ENCODE data around the gene UNC13C.

The UNC13C gene

GRCh38 chr15:54504695-54505094 lies 526.5 kb downstream of the UNC13C start:
- no peak for DNase-seq

- no peak for DNase-seq
Measured at GRCh38 chr15:54506977-54507524, 528.8 kb downstream of the UNC13C start.

- no peak for DNase-seq
Measured at GRCh38 chr15:54514601-54515000, 536.4 kb downstream of the UNC13C start.

GRCh38 chr15:54515664-54516582 lies 537.7 kb downstream of the UNC13C start:
- DNase-seq: no peak

GRCh38 chr15:54517366-54517765 lies 539.1 kb downstream of the UNC13C start:
- no peak for DNase-seq

GRCh38 chr15:54518156-54518882 lies 540.1 kb downstream of the UNC13C start:
- DNase-seq: no peak

GRCh38 chr15:54519577-54519976 lies 541.3 kb downstream of the UNC13C start:
- DNase-seq: peak in 1 of 2 donors; percentile 13

- no peak for DNase-seq
Measured at GRCh38 chr15:54520616-54521015, 542.4 kb downstream of the UNC13C start.

- DNase-seq: no peak
Measured at GRCh38 chr15:54521206-54521605, 543.0 kb downstream of the UNC13C start.

GRCh38 chr15:54528021-54528420 lies 549.8 kb downstream of the UNC13C start:
- DNase-seq: no peak

GRCh38 chr15:54540721-54541120 lies 562.5 kb downstream of the UNC13C start:
- DNase-seq: no peak

GRCh38 chr15:54547491-54547890 lies 569.2 kb downstream of the UNC13C start:
- no peak for DNase-seq

- no peak for DNase-seq
Measured at GRCh38 chr15:54550954-54551353, 572.7 kb downstream of the UNC13C start.

GRCh38 chr15:54556231-54556630 lies 578.0 kb downstream of the UNC13C start:
- no peak for DNase-seq

- no peak for DNase-seq
Measured at GRCh38 chr15:54559405-54560069, 581.3 kb downstream of the UNC13C start.

- no peak for DNase-seq
Measured at GRCh38 chr15:54560417-54560816, 582.2 kb downstream of the UNC13C start.

GRCh38 chr15:54564166-54564565 lies 585.9 kb downstream of the UNC13C start:
- DNase-seq: no peak

- DNase-seq: no peak
Measured at GRCh38 chr15:54566654-54567053, 588.4 kb downstream of the UNC13C start.

- no peak for DNase-seq
Measured at GRCh38 chr15:54567408-54568035, 589.3 kb downstream of the UNC13C start.

- no peak for DNase-seq
Measured at GRCh38 chr15:54568381-54568780, 590.1 kb downstream of the UNC13C start.

- no peak for DNase-seq
Measured at GRCh38 chr15:54571576-54571975, 593.3 kb downstream of the UNC13C start.

- DNase-seq: no peak
Measured at GRCh38 chr15:54575586-54575985, 597.3 kb downstream of the UNC13C start.
